ENCODE results near the gene OTX2.

OTX2 gene

DNA sequence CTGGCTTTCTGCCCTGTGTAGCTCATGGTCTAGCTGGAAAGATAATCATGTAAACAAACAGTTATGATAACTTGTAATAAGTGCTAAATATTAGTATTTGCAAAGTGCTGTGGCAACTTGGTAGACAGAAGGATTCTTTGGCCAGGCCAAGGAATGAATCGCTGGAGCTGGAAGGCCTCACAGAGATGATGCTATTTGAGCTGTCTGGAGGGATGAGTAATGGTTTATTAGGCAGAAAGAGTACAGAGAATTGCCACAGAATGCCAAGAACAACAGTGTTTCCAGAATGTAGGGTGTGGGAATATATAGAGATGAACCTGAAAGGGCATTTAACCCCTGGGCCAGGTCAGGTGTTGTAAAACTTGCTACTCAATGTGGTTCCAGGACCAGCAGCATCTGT lies 27.6 kb downstream of the OTX2 start:
- no peak for TF ChIP-seq CTCF (IDR thresholded peaks at IDR 0.05; ENCODE audit: unreplicated experiment in 3 of 3)
- Mint-ChIP-seq H3K4me1 (no peaks in the 10 kb centered on the region), H3K27ac (no peak overlapping the region), H3K9me3 (no peaks in the 10 kb centered on the region), H3K36me3 (ENCODE audit: low read depth) (no peaks in the 10 kb centered on the region), H3K27me3 (ENCODE audit: low read depth) (peaks cover 56% of the 10 kb centered on the region), H3K4me3 (no peak overlapping the region)

DNA sequence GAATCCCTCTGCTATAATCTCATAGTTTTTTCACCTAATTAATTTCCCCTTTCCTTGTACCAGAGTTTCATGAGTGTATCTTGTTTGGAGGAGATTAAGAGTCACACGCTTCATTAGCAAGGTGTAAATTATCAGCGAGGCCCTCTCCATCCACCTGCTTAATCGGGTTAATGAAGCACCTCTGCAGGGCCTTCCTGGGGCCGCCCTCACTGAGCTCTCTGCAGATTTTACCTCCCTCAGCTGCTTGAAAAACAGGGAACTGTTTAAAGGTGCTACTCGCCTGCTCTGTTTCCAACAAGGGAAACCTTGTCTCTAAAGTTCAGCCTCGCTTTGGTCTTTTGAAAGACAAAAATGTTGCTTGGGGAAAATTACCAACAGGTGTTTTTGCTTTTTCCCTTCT lies 35.8 kb downstream of the OTX2 start:
- Mint-ChIP-seq H3K27ac (no peak overlapping the region), H3K4me1 (no peaks in the 10 kb centered on the region), H3K9me3 (peaks cover 2% of the 10 kb centered on the region), H3K27me3 (ENCODE audit: low read depth) (peaks cover 19% of the 10 kb centered on the region), H3K4me3 (no peak overlapping the region), H3K36me3 (ENCODE audit: low read depth) (no peaks in the 10 kb centered on the region)
- no peak for TF ChIP-seq CTCF (IDR thresholded peaks at IDR 0.05; ENCODE audit: unreplicated experiment in 3 of 3)

GRCh38 chr14:56770512-56770911 lies 39.8 kb downstream of the OTX2 start:
- Mint-ChIP-seq H3K4me1 (no peaks in the 10 kb centered on the region), H3K27me3 (ENCODE audit: low read depth) (peaks cover 5% of the 10 kb centered on the region), H3K27ac (no peak overlapping the region), H3K4me3 (no peak overlapping the region), H3K36me3 (ENCODE audit: low read depth) (no peaks in the 10 kb centered on the region), H3K9me3 (peaks cover 2% of the 10 kb centered on the region)
- TF ChIP-seq CTCF (IDR thresholded peaks at IDR 0.05; ENCODE audit: unreplicated experiment in 3 of 3), result no peak

GRCh38 chr14:56760164-56760914 lies 49.9 kb downstream of the OTX2 start:
- no peaks in the 10 kb centered on the region for H3K9me3 Mint-ChIP-seq
- peaks cover 9% of the 10 kb centered on the region for H3K27me3 Mint-ChIP-seq (ENCODE audit: low read depth)
- TF ChIP-seq CTCF (IDR thresholded peaks at IDR 0.05; ENCODE audit: unreplicated experiment in 3 of 3), result no peak
- H3K27ac Mint-ChIP-seq, result no peak overlapping the region
- H3K4me1 Mint-ChIP-seq, result no peaks in the 10 kb centered on the region
- no peak overlapping the region for H3K4me3 Mint-ChIP-seq
- H3K36me3 Mint-ChIP-seq (ENCODE audit: low read depth), result no peaks in the 10 kb centered on the region

DNA sequence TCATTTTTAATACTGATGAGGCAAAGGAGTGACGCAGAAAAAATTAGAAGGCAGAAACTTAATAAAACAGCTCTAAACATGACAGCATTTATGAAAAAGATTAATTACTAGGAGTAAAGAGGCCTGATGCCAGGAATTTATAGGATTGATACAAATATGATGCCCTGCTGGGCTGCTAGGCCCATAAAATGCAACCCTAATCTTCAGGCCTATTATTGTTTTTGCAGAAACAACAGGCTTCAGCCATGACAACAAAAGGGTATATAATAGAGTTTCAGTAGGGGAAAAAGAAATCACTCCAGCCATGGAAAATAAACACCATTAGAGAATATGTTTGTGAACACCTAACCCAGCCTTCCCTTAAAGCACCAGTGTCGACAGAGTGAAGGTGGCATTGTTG lies 50.6 kb downstream of the OTX2 start:
- TF ChIP-seq CTCF (IDR thresholded peaks at IDR 0.05; ENCODE audit: unreplicated experiment in 3 of 3), result no peak
- no peak overlapping the region for H3K4me3 Mint-ChIP-seq
- H3K36me3 Mint-ChIP-seq (ENCODE audit: low read depth), result no peaks in the 10 kb centered on the region
- no peak overlapping the region for H3K27ac Mint-ChIP-seq
- no peaks in the 10 kb centered on the region for H3K9me3 Mint-ChIP-seq
- H3K4me1 Mint-ChIP-seq, result no peaks in the 10 kb centered on the region
- H3K27me3 Mint-ChIP-seq (ENCODE audit: low read depth), result peaks cover 6% of the 10 kb centered on the region

GRCh38 chr14:56759094-56759493 lies 51.2 kb downstream of the OTX2 start:
- no peak overlapping the region for H3K27ac Mint-ChIP-seq

More at GRCh38 chr14:56759094-56759493, 51.2 kb downstream of the OTX2 start:
- no peak overlapping the region for H3K4me3 Mint-ChIP-seq
- no peaks in the 10 kb centered on the region for H3K9me3 Mint-ChIP-seq
- no peak for TF ChIP-seq CTCF (IDR thresholded peaks at IDR 0.05; ENCODE audit: unreplicated experiment in 3 of 3)
- peaks cover under 1% of the 10 kb centered on the region for H3K27me3 Mint-ChIP-seq (ENCODE audit: low read depth)
- no peaks in the 10 kb centered on the region for H3K36me3 Mint-ChIP-seq (ENCODE audit: low read depth)
- H3K4me1 Mint-ChIP-seq, result no peaks in the 10 kb centered on the region
